HUES6 (cell line): Measurements from ENCODE around the gene FAM120C.

Experiments used
- H3K27ac ChIP-seq: 2 replicates; pipeline ENCODE4 v1.7.0; 2013; ENCODE audit warnings: low read depth, mild to moderate bottlenecking, low read length, inconsistent platforms
- H3K27me3 ChIP-seq: 2 replicates; pipeline ENCODE4 v1.6.1; 2013; ENCODE audit warnings: low read length; ENCODE audit not compliant: control insufficient read depth, insufficient read depth
- H3K36me3 ChIP-seq: 2 replicates; pipeline ENCODE4 v1.6.1; 2013; ENCODE audit warnings: low read length; ENCODE audit not compliant: control insufficient read depth, insufficient read depth
- H3K4me1 ChIP-seq: 2 replicates; pipeline ENCODE4 v1.6.1; 2013; ENCODE audit warnings: low read length; ENCODE audit not compliant: control insufficient read depth, insufficient read depth
- H3K4me3 ChIP-seq: 2 replicates; pipeline ENCODE4 v1.5.1; 2013; ENCODE audit warnings: low read depth, low read length
- H3K9ac ChIP-seq: one replicate; pipeline ENCODE4 v1.6.1; 2013; ENCODE audit warnings: mild to moderate bottlenecking, low read length
- H3K9me3 ChIP-seq: 2 replicates; pipeline ENCODE4 v1.6.1; 2013; ENCODE audit warnings: low read depth, low read length; ENCODE audit not compliant: control insufficient read depth, insufficient read depth

The FAM120C gene, protein sequence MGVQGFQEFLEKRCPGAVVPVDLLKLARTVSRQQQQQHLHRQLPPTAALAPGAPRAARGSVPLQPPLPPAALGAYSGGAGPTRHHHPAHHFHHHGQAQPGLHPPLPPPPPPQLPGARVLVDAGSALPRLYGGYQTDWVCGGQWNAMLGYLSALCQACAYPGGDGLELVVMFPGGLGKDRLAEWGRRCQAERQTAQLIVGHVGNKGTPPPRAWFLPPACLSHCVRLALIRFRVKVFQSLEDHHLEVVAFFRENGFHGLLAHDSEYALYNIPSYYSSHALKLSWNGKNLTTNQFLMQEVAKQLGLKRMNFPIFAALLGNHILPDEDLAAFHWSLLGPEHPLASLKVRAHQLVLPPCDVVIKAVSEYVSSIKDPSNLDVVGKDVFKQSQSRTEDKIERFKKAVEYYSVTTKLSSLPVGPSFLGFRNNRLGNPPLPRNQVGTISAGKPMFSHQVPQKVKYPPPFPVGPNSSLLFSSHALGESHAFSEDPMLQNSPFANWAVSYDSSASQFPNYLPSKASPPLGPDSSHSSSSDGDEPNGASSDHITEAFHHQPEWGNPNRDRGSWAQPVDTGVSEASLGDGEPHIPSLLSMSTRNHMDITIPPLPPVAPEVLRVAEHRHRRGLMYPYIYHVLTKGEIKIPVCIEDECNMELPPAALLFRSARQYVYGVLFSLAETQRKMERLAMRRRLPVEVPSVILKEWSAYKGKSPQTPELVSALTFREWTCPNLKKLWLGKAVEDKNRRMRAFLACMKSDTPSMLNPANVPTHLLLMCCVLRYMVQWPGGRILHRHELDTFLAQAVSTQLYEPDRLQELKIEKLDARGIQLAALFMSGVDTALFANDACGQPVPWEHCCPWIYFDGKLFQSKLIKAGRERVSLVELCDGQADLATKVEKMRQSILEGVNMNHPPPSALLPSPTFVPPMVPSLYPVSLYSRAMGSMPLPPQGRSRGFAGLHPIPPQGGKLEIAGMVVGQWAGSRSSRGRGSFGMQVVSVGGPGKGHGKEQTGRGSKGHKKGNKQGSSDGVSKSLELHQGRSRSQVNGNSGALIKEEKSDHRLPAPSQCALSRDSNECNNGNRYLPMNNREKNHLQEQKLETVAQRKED

GRCh38 chrX:54182864-54183613 is at the start of gene FAM120C:
Gene FAM120C, minus strand, starts transcription at chrX:54183254. Its CDS starts 56 bp downstream, at chrX:54183198.
- H3K27ac ChIP-seq, result peak within 1 kb of the TSS; percentile 95
- peak within 1 kb of the TSS; percentile 95 for H3K9ac ChIP-seq
- peak within 1 kb of the TSS; percentile 94 for H3K4me3 ChIP-seq
- H3K9me3 ChIP-seq, result no peaks in the 10 kb centered on the region; the same call in 1 of the 2 replicates
- H3K27me3 ChIP-seq, result no peaks in the 10 kb centered on the region
- peaks cover 30% of the 10 kb centered on the region for H3K4me1 ChIP-seq
- H3K36me3 ChIP-seq, result no peaks in the 10 kb centered on the region

DNA sequence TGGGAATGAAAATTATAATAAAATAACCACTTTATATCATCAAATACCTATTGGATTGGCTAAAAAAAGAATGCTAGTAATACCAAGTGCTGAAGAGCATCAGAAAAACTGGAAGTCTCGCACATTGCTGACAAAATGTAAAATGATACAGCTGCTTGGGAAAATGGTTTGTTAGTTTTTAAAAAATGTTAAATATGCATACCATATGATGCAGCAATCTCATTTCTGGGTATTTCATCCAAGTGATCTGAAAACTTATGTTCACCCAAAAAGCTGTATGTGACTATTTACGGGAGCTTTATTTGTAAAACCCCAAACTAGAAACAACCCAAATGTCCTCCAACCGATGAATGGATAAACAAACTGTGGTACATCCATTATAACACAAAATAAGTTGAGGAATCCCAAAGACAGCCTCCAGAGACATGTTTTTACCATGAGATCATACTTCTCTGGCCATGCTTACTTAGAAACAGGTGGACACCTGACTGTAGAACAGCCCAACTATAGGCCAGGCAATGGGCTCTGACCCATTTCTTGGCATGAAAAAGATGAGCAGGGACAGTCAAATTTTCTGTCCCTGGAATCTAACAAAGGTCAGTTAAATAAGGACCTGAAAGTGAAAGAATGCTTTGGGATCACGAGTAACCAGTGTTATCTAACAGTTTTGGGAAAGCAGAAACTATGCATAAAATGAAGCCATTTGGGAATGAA is 47.5 kb upstream of the FAM120C start:
- Histone ChIP-seq H3K9ac (no peak overlapping the region), H3K36me3 (no peaks in the 10 kb centered on the region), H3K9me3 (no peaks in the 10 kb centered on the region; the same call in 1 of the 2 replicates), H3K4me3 (no peak overlapping the region), H3K27ac (no peak overlapping the region), H3K27me3 (no peaks in the 10 kb centered on the region), H3K4me1 (no peaks in the 10 kb centered on the region)

DNA sequence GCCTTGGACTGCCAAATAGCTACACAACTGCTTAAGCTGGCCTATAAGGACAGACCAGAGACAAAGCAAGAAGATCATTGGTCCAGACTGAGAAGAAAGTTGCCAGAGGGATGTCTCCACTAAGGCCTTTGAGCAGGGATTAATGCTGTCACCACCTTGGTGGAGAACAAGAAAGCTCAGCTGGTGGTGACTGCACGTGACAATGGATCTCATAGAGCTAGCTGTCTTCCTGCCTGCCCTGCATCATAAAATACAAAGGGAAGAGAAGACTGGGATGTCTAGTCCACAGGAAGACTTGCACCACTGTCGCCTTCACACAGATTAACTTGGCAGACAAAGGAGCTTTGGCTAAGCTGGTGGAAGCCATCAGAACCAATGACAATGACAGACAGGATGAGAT is 40.5 kb upstream of the FAM120C start:
- Histone ChIP-seq H3K4me1 (no peaks in the 10 kb centered on the region), H3K27me3 (no peaks in the 10 kb centered on the region), H3K4me3 (no peak overlapping the region), H3K36me3 (no peaks in the 10 kb centered on the region), H3K27ac (no peak overlapping the region), H3K9me3 (no peaks in the 10 kb centered on the region), H3K9ac (no peak overlapping the region)

- Histone ChIP-seq H3K9me3 (peaks cover 15% of the 10 kb centered on the region), H3K9ac (no peak overlapping the region), H3K27ac (no peak overlapping the region), H3K27me3 (no peaks in the 10 kb centered on the region), H3K4me1 (no peaks in the 10 kb centered on the region), H3K4me3 (no peak overlapping the region), H3K36me3 (no peaks in the 10 kb centered on the region; the same call in 1 of the 2 replicates)
Observed at GRCh38 chrX:54213603-54214002, 30.5 kb upstream of the FAM120C start.

- Histone ChIP-seq H3K4me1 (no peaks in the 10 kb centered on the region), H3K36me3 (no peaks in the 10 kb centered on the region), H3K27me3 (no peaks in the 10 kb centered on the region), H3K4me3 (no peak overlapping the region), H3K9me3 (peaks cover 4% of the 10 kb centered on the region; the same call in 1 of the 2 replicates), H3K9ac (no peak overlapping the region), H3K27ac (no peak overlapping the region)
Observed at GRCh38 chrX:54208531-54208930, 25.5 kb upstream of the FAM120C start.

GRCh38 chrX:54198262-54198661 is 15.2 kb upstream of the FAM120C start:
- peaks cover 5% of the 10 kb centered on the region; the same call in 1 of the 2 replicates for H3K9me3 ChIP-seq
- H3K9ac ChIP-seq, result no peak overlapping the region
- no peaks in the 10 kb centered on the region for H3K27me3 ChIP-seq
- H3K4me1 ChIP-seq, result peaks cover 4% of the 10 kb centered on the region; the same call in 1 of the 2 replicates
- H3K27ac ChIP-seq, result no peak overlapping the region
- H3K4me3 ChIP-seq, result no peak overlapping the region
- no peaks in the 10 kb centered on the region for H3K36me3 ChIP-seq

GRCh38 chrX:54194982-54195588 is 12.0 kb upstream of the FAM120C start:
- H3K27me3 ChIP-seq, result no peaks in the 10 kb centered on the region
- H3K9ac ChIP-seq, result no peak overlapping the region
- peaks cover 3% of the 10 kb centered on the region; the same call in 1 of the 2 replicates for H3K9me3 ChIP-seq
- H3K4me3 ChIP-seq, result no peak overlapping the region
- peaks cover 4% of the 10 kb centered on the region; the same call in 1 of the 2 replicates for H3K4me1 ChIP-seq
- H3K27ac ChIP-seq, result no peak overlapping the region
- H3K36me3 ChIP-seq, result no peaks in the 10 kb centered on the region

DNA sequence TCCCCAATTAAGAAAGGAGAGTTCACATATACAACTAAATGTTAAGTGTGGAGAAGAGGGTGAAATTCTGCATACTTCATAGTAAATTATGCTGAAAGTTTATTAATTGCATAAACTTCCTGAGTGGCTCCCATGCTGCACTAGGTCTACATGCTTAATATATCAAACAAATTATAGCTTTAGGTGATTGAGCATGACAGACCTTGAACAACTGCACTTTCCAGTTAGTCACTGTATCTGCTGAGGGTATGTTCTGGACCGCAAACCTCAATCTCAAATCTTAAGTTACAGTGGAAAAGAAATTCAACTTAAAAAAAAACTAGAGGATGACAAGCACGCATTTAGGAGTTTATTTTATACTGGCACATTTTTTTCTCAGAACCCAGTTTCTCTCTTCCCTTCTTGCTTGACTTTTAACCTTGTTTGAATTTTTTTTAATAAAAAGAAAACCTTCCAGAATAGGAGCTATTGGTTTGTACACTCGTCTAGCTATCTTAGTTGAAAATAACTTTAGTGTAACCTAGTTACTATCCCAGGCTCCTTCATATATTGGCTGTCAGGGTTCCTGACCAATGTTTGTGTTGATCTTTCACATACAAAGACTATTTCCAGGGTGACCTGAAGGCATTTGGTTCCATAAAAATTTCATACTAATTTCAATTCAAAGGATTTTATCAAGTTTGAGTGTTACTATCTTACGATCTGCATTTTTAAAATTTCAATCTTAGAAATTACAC is 10.2 kb upstream of the FAM120C start:
- Histone ChIP-seq H3K9ac (no peak overlapping the region), H3K36me3 (no peaks in the 10 kb centered on the region), H3K4me1 (no peaks in the 10 kb centered on the region), H3K4me3 (no peak overlapping the region), H3K27ac (no peak overlapping the region), H3K27me3 (no peaks in the 10 kb centered on the region), H3K9me3 (no peaks in the 10 kb centered on the region; the same call in 1 of the 2 replicates)

DNA sequence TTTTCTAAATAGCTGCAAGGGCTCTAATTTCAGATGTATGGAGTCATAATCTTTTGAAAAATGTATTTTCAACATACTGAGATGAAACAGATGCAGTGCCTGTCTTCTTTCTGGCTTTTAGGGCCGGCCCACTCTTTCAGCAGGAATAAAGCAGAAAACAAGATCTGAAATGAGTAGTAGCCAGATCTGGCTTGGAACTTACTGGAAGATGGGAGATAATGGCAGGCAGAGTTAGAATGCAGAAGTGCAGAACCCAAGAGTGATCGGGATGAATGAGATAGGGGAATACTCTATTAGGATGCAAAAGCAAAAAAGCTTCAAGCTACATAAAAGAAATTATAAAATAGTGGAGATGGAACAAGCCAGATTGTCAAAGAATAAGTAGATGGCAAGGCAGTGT is 1.4 kb upstream of the FAM120C start:
- H3K27ac ChIP-seq, result no peak overlapping the region
- H3K36me3 ChIP-seq, result no peaks in the 10 kb centered on the region
- H3K4me3 ChIP-seq, result no peak overlapping the region
- H3K4me1 ChIP-seq, result peaks cover 25% of the 10 kb centered on the region
- H3K9me3 ChIP-seq, result no peaks in the 10 kb centered on the region; the same call in 1 of the 2 replicates
- H3K27me3 ChIP-seq, result no peaks in the 10 kb centered on the region
- no peak overlapping the region for H3K9ac ChIP-seq
